Pancreas (tissue), 10 donors: ENCODE results near the gene NYAP1. TPM values are rescaled to one million over a fixed set of nuclear protein-coding genes. Genes with fewer than 3 reads are reported as not detected.

Experiments used
- ATAC-seq, 4 donors: fragments of 200-7000 bp; cut with Tn5 transposase; one replicate each; pipeline versions ENCODE4 v1.8.0 to v1.9.1; 2020; ENCODE audit warnings: mild to moderate bottlenecking in 4 of 4, moderate library complexity in 4 of 4
- DNase-seq, 6 donors: peaks; one replicate each; pipeline ENCODE4 v3.0.0-alpha.2; 2020
- FAIRE-seq: peaks from 2 replicates; lab custom pipeline; 2012; peaks lifted over from hg19 to GRCh38; lab: Jason Lieb, UNC
- H3K27ac ChIP-seq, 4 donors: fragments of 200-600 bp; sonication (generic); 1 replicate in 3 of 4; 2 replicates in 1 of 4; pipeline versions ENCODE4 v1.5.0 to v1.8.0; 2020
- H3K27me3 ChIP-seq, 4 donors: fragments of 200-600 bp; one replicate each; pipeline ENCODE4 v1.8.0; 2021
- H3K36me3 ChIP-seq, 3 donors: fragments of 200-600 bp; sonication (generic) in 1 of 3; one replicate each; pipeline versions ENCODE4 v1.5.0 to v1.8.0; 2020 to 2021
- H3K4me1 ChIP-seq, 3 donors: fragments of 200-600 bp; one replicate each; pipeline ENCODE4 v1.8.0; 2021
- H3K4me3 ChIP-seq, 4 donors: fragments of 200-600 bp; sonication (generic) in 2 of 4; one replicate each; pipeline versions ENCODE4 v1.5.0 to v1.8.0; 2020 to 2021
- H3K9me3 ChIP-seq, 4 donors: fragments of 200-600 bp; one replicate each; pipeline ENCODE4 v1.8.0; 2021
- WGBS, 2 donors: extraction: QIAGEN DNeasy Blood & Tissue Kit; methylation state at CpG; one replicate each; pipeline ENCODE4 v1.1.7; 2013; 5-methylcytosine and 5-hydroxymethylcytosine counted together
- intact Hi-C, 3 donors: fragments of 100-400 bp; cut with DNase I; formaldehyde crosslinking; loops; one replicate each; pipeline versions ENCODE4 v1.11.1 to v1.14.2; 2022
- polyA plus RNA-seq, 2 donors: library from polyadenylated mRNA; stranded (reverse); fragments of 200-250 nt; gene quantifications; one replicate each; pipeline ENCODE4 v1.2.3, GENCODE V29; 2013
- total RNA-seq, 6 donors: library from RNA; stranded (reverse); fragmentation: NEBNext Ultra II Directional in 4 of 6; extraction: Animal tissue kit (Norgen Biotek cat#: 25700) in 4 of 6; gene quantifications; one replicate each; pipeline versions ENCODE4 v1.2.1 to v1.2.4, GENCODE V29; 2021 to 2023
- TF ChIP-seq, protein P1 (sequence below), 4 donors: fragments of 200-600 bp; sonication (generic) in 3 of 4; IDR thresholded peaks; one replicate each; pipeline versions ENCODE4 v1.5.0 to v1.8.0; 2021; ENCODE audit warnings: antibody characterized with exemption in 4 of 4
- donor health status: healthy with polysubstance abuse.
- donor health status: DM: no; HTN: no; CAD: no; lungs with moderate emphysema.
- donor health status: DM: no; HTN: no; CAD: no.
- donor health status: control.
- donor health status: control.
- donor health status: Bipolar disorder and iron deficiency.
- donor health status: DM: yes; HTN: yes; CAD: no.
- donor health status: DM: no; HTN: no; CAD: no.
- donor health status: DM: no; HTN: no; CAD: no.
- donor health status: DM: yes; HTN: yes; CAD: no.

Gene NYAP1
- total and polyA plus RNA-seq, 8 donors, result 0.25 to 4.8 (median 0.96) TPM

DNA sequence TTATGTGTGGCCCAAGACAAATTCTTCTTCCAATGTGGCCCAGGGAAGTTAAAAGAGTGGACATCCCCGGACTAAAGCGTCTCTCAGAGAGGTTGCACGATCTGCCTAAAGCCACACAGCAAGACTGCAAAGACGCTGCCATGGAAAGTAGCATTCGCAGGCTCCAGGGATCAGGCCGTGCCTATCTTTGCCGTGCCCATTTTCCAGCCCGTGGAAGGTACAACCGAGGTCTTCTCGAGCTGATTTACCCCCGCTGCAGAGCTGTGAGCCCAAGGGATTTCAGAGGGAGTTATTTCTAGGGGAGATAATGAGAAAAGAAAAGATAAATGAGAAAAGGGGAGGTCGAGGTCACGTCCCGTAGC, 1.0 kb upstream of the NYAP1 start:
- H3K27me3 ChIP-seq, result no peaks in the 10 kb centered on the region
- intact Hi-C loops, result loop anchor here in 1 of 3 donors (10.0 kb wide), 1 partner anchor 52 kb away; the partner anchor contains the start of gene AGFG2
- WGBS, 2 donors, result 29 to 32% methylated on average over 14 of the region's 14 CpGs
- H3K4me1 ChIP-seq, result peaks cover 0 to 8% (median 7%) of the 10 kb centered on the region in 3 donors
- FAIRE-seq (no peak), ATAC-seq (no peak), DNase-seq (no peak)
- peak overlapping the region; percentile 49 to 55 (median 50) for H3K4me3 ChIP-seq
- no peaks in the 10 kb centered on the region for H3K9me3 ChIP-seq
- H3K36me3 ChIP-seq, result no peaks in the 10 kb centered on the region
- no peak overlapping the region for H3K27ac ChIP-seq
- TF ChIP-seq, protein P1, sequence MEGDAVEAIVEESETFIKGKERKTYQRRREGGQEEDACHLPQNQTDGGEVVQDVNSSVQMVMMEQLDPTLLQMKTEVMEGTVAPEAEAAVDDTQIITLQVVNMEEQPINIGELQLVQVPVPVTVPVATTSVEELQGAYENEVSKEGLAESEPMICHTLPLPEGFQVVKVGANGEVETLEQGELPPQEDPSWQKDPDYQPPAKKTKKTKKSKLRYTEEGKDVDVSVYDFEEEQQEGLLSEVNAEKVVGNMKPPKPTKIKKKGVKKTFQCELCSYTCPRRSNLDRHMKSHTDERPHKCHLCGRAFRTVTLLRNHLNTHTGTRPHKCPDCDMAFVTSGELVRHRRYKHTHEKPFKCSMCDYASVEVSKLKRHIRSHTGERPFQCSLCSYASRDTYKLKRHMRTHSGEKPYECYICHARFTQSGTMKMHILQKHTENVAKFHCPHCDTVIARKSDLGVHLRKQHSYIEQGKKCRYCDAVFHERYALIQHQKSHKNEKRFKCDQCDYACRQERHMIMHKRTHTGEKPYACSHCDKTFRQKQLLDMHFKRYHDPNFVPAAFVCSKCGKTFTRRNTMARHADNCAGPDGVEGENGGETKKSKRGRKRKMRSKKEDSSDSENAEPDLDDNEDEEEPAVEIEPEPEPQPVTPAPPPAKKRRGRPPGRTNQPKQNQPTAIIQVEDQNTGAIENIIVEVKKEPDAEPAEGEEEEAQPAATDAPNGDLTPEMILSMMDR (IDR thresholded peaks at IDR 0.05), result no peak

DNA sequence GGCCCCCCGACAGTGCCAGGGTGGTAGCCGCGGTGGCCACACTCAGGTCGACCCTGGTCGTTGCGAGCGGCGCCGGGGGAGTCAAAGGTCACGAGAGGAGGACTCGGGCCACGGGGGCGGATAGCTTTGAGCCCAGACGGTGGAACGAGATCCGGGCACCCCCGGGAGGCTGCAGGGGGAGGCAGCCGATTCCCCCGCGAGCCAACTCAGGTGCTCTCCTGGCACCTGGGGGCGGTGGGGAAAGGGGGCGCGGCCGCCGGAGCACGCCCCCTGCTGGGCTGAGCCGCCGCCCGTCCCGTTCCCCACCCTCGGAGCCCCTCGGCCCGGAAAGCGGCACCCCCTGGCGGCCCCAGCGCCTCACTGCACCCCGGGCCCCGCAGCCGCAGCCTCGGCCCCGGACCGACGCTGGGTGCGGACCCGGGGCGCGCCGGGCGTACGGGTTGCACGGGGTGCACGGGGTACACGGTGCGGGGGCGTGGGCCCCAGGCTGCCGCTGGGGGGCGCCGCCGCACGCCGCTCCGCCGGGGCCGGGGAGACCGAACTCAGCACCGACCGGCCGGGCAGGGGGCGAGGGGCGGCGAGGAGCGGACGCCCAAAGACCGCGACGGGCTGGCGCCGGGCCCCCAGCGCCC, 521 bp upstream of the NYAP1 start:
- 0 to 1% methylated on average over 44 to 79 of the region's 79 CpGs for WGBS, 2 donors
- peak in 5 of 6 donors; percentile 59 to 93 (median 78) for DNase-seq
- peak overlapping the region; percentile 49 to 55 (median 50) for H3K4me3 ChIP-seq
- intact Hi-C loops, result loop anchor here in 1 of 3 donors (10.0 kb wide), 1 partner anchor 52 kb away; the partner anchor contains the start of gene AGFG2
- peaks cover 0 to 8% (median 7%) of the 10 kb centered on the region in 3 donors for H3K4me1 ChIP-seq
- peak; percentile 57 to 73 (median 71) for ATAC-seq
- no peaks in the 10 kb centered on the region for H3K36me3 ChIP-seq
- FAIRE-seq, result no peak
- H3K27me3 ChIP-seq, result no peaks in the 10 kb centered on the region
- peak overlapping the region in 1 of 4 donors; percentile 22 for H3K27ac ChIP-seq
- TF ChIP-seq, protein P1 (IDR thresholded peaks at IDR 0.05), result peak; percentile 89 to 98 (median 93)
- H3K9me3 ChIP-seq, result no peaks in the 10 kb centered on the region

DNA sequence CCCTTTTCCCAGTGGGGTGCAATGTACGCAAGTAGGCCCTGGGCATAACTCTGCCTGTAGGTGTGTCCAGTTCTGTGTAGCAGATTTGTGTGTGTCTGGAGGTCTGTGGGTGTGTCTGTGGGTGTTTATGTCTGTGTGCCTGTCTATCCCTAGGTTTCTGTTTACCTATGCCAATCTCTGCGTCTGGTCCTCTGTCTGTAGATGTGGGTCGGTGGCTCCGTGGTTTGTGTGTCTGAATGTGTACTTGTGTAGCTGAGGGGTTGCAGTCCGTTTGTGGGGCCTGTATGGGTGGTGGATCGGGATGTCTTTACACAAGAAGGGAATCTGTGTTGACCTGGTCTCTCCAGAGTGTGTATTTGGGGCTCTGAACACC, 932 bp downstream of the NYAP1 start:
- 82 to 87% methylated on average over 6 of the region's 6 CpGs for WGBS, 2 donors
- Histone ChIP-seq H3K4me1 (peaks cover 0 to 4% (median 3%) of the 10 kb centered on the region in 3 donors), H3K36me3 (no peaks in the 10 kb centered on the region), H3K27ac (no peak overlapping the region), H3K27me3 (no peaks in the 10 kb centered on the region), H3K9me3 (no peaks in the 10 kb centered on the region), H3K4me3 (no peak overlapping the region)
- no peak for ATAC-seq
- TF ChIP-seq, protein P1 (IDR thresholded peaks at IDR 0.05), result no peak
- DNase-seq, result no peak
- intact Hi-C loops, result loop anchor here in 1 of 3 donors (10.0 kb wide), 1 partner anchor 50 kb away; the partner anchor contains the start of gene AGFG2
- no peak for FAIRE-seq

DNA sequence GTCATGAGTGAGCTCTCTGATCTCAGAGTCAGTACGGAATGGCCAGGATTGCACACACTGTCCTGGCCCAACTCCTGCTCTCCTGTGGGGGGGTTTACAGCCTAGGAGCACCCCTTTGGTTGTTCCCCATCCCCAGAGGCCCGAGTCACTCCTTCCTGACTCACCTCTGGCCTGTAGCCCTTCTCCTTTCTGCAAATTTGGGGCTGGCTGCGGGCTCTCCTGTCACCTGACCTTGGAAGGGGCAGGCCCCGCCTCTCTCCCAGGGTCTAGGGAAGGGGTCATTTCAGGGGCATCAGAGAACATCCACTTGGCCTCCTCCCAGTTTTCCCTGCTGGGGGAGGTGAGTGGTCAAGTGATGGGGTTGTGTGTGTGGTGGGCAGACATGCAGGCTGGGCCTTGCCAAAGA, 1.7 kb downstream of the NYAP1 start:
- Histone ChIP-seq H3K9me3 (no peaks in the 10 kb centered on the region), H3K4me1 (peaks cover 0 to 4% (median 0%) of the 10 kb centered on the region in 3 donors), H3K27ac (no peak overlapping the region), H3K36me3 (no peaks in the 10 kb centered on the region), H3K4me3 (no peak overlapping the region), H3K27me3 (no peaks in the 10 kb centered on the region)
- 64 to 72% methylated on average over 4 of the region's 4 CpGs for WGBS, 2 donors
- peak in 1 of 6 donors; percentile 38 for DNase-seq
- intact Hi-C loops, result loop anchor here in 1 of 3 donors (10.0 kb wide), 1 partner anchor 49 kb away; the partner anchor contains the start of gene AGFG2
- FAIRE-seq, result no peak
- no peak for ATAC-seq
- TF ChIP-seq, protein P1 (IDR thresholded peaks at IDR 0.05), result no peak
